ENCODE results near the gene ST7L.

GRCh38 chr1:112514901-112515300 is 104.0 kb downstream of the ST7L start:
- TF ChIP-seq, protein P1, sequence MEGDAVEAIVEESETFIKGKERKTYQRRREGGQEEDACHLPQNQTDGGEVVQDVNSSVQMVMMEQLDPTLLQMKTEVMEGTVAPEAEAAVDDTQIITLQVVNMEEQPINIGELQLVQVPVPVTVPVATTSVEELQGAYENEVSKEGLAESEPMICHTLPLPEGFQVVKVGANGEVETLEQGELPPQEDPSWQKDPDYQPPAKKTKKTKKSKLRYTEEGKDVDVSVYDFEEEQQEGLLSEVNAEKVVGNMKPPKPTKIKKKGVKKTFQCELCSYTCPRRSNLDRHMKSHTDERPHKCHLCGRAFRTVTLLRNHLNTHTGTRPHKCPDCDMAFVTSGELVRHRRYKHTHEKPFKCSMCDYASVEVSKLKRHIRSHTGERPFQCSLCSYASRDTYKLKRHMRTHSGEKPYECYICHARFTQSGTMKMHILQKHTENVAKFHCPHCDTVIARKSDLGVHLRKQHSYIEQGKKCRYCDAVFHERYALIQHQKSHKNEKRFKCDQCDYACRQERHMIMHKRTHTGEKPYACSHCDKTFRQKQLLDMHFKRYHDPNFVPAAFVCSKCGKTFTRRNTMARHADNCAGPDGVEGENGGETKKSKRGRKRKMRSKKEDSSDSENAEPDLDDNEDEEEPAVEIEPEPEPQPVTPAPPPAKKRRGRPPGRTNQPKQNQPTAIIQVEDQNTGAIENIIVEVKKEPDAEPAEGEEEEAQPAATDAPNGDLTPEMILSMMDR (IDR thresholded peaks at IDR 0.05; ENCODE audit: borderline replicate concordance, extremely low read depth, low read length, poor library complexity, severe bottlenecking), result no peak
- no peak for TF ChIP-seq EZH2 (IDR thresholded peaks at IDR 0.05; ENCODE audit: borderline replicate concordance, low read depth, low read length, severe bottlenecking)
